HepG2 (cell line): ENCODE measurements around the gene CYTH2. TPM values are rescaled to one million over a fixed set of nuclear protein-coding genes. Genes with fewer than 3 reads are reported as not detected.

Experiments used
- ATAC-seq: fragments of 200-7000 bp; cut with Tn5 transposase; 3 replicates; pipeline ENCODE4 v1.9.1; 2020; ENCODE audit warnings: mild to moderate bottlenecking, moderate library complexity
- BruUV-seq: library from RNA; stranded (reverse); fragments of 400-500 nt; replicated peaks from 2 replicates; lab custom pipeline; 2021; lab: Mats Ljungman, UMichigan
- CTCF ChIA-PET: fragments of 300-600 bp; formaldehyde crosslinking; extraction: SDS; loops from one replicate; lab custom pipeline; 2021; ENCODE audit warnings: low total read pairs, inconsistent platforms, low intra/inter-chr PET ratio; lab: Yijun Ruan, JAX
- POLR2A ChIA-PET: fragments of 350-600 bp; sonication (Branson Sonifier 250); formaldehyde crosslinking; loops from one replicate; lab custom pipeline; 2020; ENCODE audit warnings: antibody characterized with exemption, inconsistent platforms; lab: Yijun Ruan, JAX
- DNase-seq: peaks from one replicate; pipeline ENCODE4 v3.0.0-alpha.2; 2015; ENCODE audit warnings: low spot score
- FAIRE-seq: peaks from 3 replicates; lab custom pipeline; 2011; peaks lifted over from hg19 to GRCh38; lab: Jason Lieb, UNC
- H2AFZ ChIP-seq: one replicate; pipeline ENCODE4 v1.6.1; 2011; ENCODE audit warnings: low read length, inconsistent platforms
- H3K27ac ChIP-seq: fragments of 300-600 bp; 3 replicates; pipeline ENCODE4 v1.8.0; 2011; ENCODE audit warnings: mixed run types, mild to moderate bottlenecking, mixed read lengths, low read length, inconsistent platforms; ENCODE audit not compliant: insufficient read depth; ENCODE audit errors: extremely low read length
- H3K27me3 ChIP-seq, 2 experiments: fragments of 200-600 bp in 1 of 2; 2 replicates in 1 of 2; 3 replicates in 1 of 2; pipeline versions ENCODE4 v1.6.0 to v1.8.0; 2011; ENCODE audit warnings: low read length in 2 of 2, mild to moderate bottlenecking in 2 of 2, moderate library complexity in 2 of 2, inconsistent platforms in 1 of 2; ENCODE audit not compliant: insufficient read depth in 2 of 2, control insufficient read depth in 1 of 2
- H3K36me3 ChIP-seq, 2 experiments: fragments of 200-600 bp in 1 of 2; replicated peaks in 1 of 2; 2 replicates in 1 of 2; 3 replicates in 1 of 2; pipeline versions ENCODE4 v1.5.1 to v1.8.0; 2011; ENCODE audit warnings: low read length in 2 of 2, inconsistent platforms in 1 of 2; ENCODE audit not compliant: insufficient read depth in 2 of 2, control insufficient read depth in 1 of 2
- H3K4me1 ChIP-seq: 2 replicates; pipeline ENCODE4 v1.5.1; 2012; ENCODE audit warnings: low read length, inconsistent platforms; ENCODE audit not compliant: insufficient read depth
- H3K4me2 ChIP-seq: 2 replicates; pipeline ENCODE4 v1.6.0; 2011; ENCODE audit warnings: low read depth, low read length, inconsistent platforms
- H3K4me3 ChIP-seq, 3 experiments: fragments of 200-600 bp in 1 of 3; sonication (generic), shearing (Covaris generic) in 1 of 3; replicated peaks in 1 of 3; 2 replicates each; pipeline ENCODE4 v1.5.1; 2011 to 2016; ENCODE audit warnings: low read length in 3 of 3, inconsistent platforms in 2 of 3, low read depth in 2 of 3, mild to moderate bottlenecking in 2 of 3, control low read depth in 1 of 3, mixed read lengths in 1 of 3; ENCODE audit not compliant: insufficient read depth in 1 of 3
- H3K79me2 ChIP-seq: one replicate; pipeline ENCODE4 v1.6.1; 2011; ENCODE audit warnings: low read length, inconsistent platforms; ENCODE audit not compliant: insufficient read depth
- H3K9ac ChIP-seq: 2 replicates; pipeline ENCODE4 v1.6.0; 2011; ENCODE audit warnings: mild to moderate bottlenecking, low read depth, low read length, inconsistent platforms; ENCODE audit not compliant: insufficient read depth
- H3K9me3 ChIP-seq: 2 replicates; pipeline ENCODE4 v1.5.1; 2012; ENCODE audit warnings: mild to moderate bottlenecking, low read length
- H4K20me1 ChIP-seq: 2 replicates; pipeline ENCODE4 v1.6.0; 2011; ENCODE audit warnings: inconsistent platforms, mild to moderate bottlenecking, low read length, moderate library complexity; ENCODE audit not compliant: insufficient read depth
- DPF2 ChIP-seq: sonication (generic); formaldehyde crosslinking; IDR thresholded peaks from 2 replicates; pipeline ENCODE4 v1.4.0; 2020; ENCODE audit warnings: mild to moderate bottlenecking, low read depth, missing genetic modification reagents, borderline replicate concordance
- GATAD2A ChIP-seq: IDR thresholded peaks from 2 replicates; pipeline ENCODE4 v1.6.1; 2016
- ZBTB40 ChIP-seq, 2 experiments: fragments of 450-650 bp in 1 of 2; sonication (generic) in 1 of 2; formaldehyde crosslinking in 1 of 2; IDR thresholded peaks; 2 replicates each; pipeline versions ENCODE4 v1.6.1 to v1.8.0; 2016 to 2022; ENCODE audit warnings: antibody characterized with exemption in 1 of 2, mild to moderate bottlenecking in 1 of 2, missing genetic modification reagents in 1 of 2
- ZNF513 ChIP-seq: sonication (generic); formaldehyde crosslinking; conservative IDR thresholded peaks from 2 replicates; pipeline ENCODE4 v1.5.0; 2020; ENCODE audit warnings: missing genetic modification reagents
- ZNF740 ChIP-seq: sonication (generic); formaldehyde crosslinking; IDR thresholded peaks from 2 replicates; pipeline ENCODE4 v1.4.0; 2020; ENCODE audit warnings: missing genetic modification reagents
- ZSCAN9 ChIP-seq: IDR thresholded peaks from 2 replicates; pipeline ENCODE4 v1.6.1; 2016; ENCODE audit warnings: borderline replicate concordance
- WGBS: methylation state at CpG from one replicate; pipeline ENCODE4 v1.1.6; 2017; ENCODE audit warnings: low lambda C conversion rate; 5-methylcytosine and 5-hydroxymethylcytosine counted together
- in situ Hi-C: cut with HindIII; loops from 2 replicates; pipeline ENCODE4 v1.10.0; 2017; ENCODE audit warnings: low pct_unique_long_range_greater_than_20kb; ENCODE audit not compliant: extremely low pct_ligation_motif_present
- intact Hi-C: fragments of 100-400 bp; cut with micrococcal nuclease; formaldehyde crosslinking; loops from one replicate; pipeline ENCODE4 v1.10.0; 2022; ENCODE audit not compliant: unreplicated experiment
- polyA plus RNA-seq, 8 experiments: library from polyadenylated mRNA; depleted of rRNA in 3 of 8; stranded (reverse) in 7 of 8; unstranded in 1 of 8; fragments of >200 nt; fragmentation: Illumina TruSeq in 4 of 8; extraction: Trizol in 4 of 8; gene quantifications; 2 replicates each; pipeline versions ENCODE4 v1.2.1 to v1.2.3, GENCODE V29; 2011 to 2016; ENCODE audit warnings: low read depth in 4 of 8, missing spikeins in 1 of 8, mixed read lengths in 1 of 8; ENCODE audit not compliant: insufficient read depth in 1 of 8
- total RNA-seq, 5 experiments: library from RNA; depleted of rRNA; stranded (reverse); fragments of >200 nt; fragmentation: Illumina TruSeq; extraction: Trizol; gene quantifications; 2 replicates each; pipeline ENCODE4 v1.2.3, GENCODE V29; 2016; ENCODE audit warnings: low read depth in 1 of 5

Gene CYTH2
- total and polyA plus RNA-seq, 2 of the 13 experiments (the other 11 are each of a cell fraction or from before 2014, with no cell fraction given), result 16.5 to 39.3 TPM

- Histone ChIP-seq H3K9me3 (no peaks in the 10 kb centered on the region), H4K20me1 (no peaks in the 10 kb centered on the region), H3K36me3 (no peaks in the 10 kb centered on the region), H3K4me2 (no peak overlapping the region), H3K4me1 (0 out of 2 replicates have a peak, but pooled peaks cover 1% of the 10 kb centered on the region), H2AFZ (no peak overlapping the region), H3K9ac (no peak overlapping the region), H3K4me3 (no peak overlapping the region), H3K27ac (no peak overlapping the region), H3K27me3 (no peaks in the 10 kb centered on the region), H3K79me2 (no peaks in the 10 kb centered on the region)
- no peak for TF ChIP-seq ZNF513 (CRISPR knock-in tag)
- POLR2A ChIA-PET, result no interaction called here
- intact Hi-C loops, result no loop called here
- FAIRE-seq (no peak), ATAC-seq (no peak), DNase-seq (no peak)
- in situ Hi-C loops, result no loop called here
- WGBS, result 73% methylated on average over 1 of the region's 1 CpG
- CTCF ChIA-PET, result no interaction called here
- no TSS peak for BruUV-seq
Observed at GRCh38 chr19:48428670-48429069, 40.5 kb upstream of the CYTH2 start.

GRCh38 chr19:48433337-48433736, 35.8 kb upstream of the CYTH2 start:
- Histone ChIP-seq H3K4me3 (no peak overlapping the region), H3K27ac (no peak overlapping the region), H3K9ac (no peak overlapping the region), H2AFZ (no peak overlapping the region), H3K36me3 (no peaks in the 10 kb centered on the region), H3K9me3 (no peaks in the 10 kb centered on the region), H3K79me2 (no peaks in the 10 kb centered on the region), H4K20me1 (no peaks in the 10 kb centered on the region), H3K4me1 (no peaks in the 10 kb centered on the region), H3K4me2 (no peak overlapping the region), H3K27me3 (no peaks in the 10 kb centered on the region)
- ChIA-PET POLR2A (no interaction called here), CTCF (no interaction called here)
- in situ Hi-C loops, result no loop called here
- intact Hi-C loops, result no loop called here
- BruUV-seq, result no TSS peak
- WGBS, result 45% methylated on average over 8 of the region's 8 CpGs
- FAIRE-seq (no peak), ATAC-seq (no peak), DNase-seq (no peak)
- TF ChIP-seq ZNF740 (CRISPR knock-in tag), result no peak
- no peak for TF ChIP-seq ZSCAN9 (CRISPR knock-in tag)
- TF ChIP-seq ZBTB40 (IDR thresholded peaks at IDR 0.05), result no peak
- TF ChIP-seq ZBTB40 (CRISPR knock-in tag; IDR thresholded peaks at IDR 0.05), result no peak
- no peak for TF ChIP-seq GATAD2A (CRISPR knock-in tag)
- TF ChIP-seq DPF2, result no peak
